K562 (cell line): ENCODE data around the gene PROM2. TPM values are rescaled to one million over a fixed set of nuclear protein-coding genes. Genes with fewer than 3 reads are reported as not detected.

Source experiments
- ATAC-seq: fragments of 200-7000 bp; cut with Tn5 transposase; 3 replicates; pipeline ENCODE4 v1.9.1; 2020; ENCODE audit warnings: moderate library complexity
- BruUV-seq: library from RNA; stranded (reverse); fragments of 400-500 nt; replicated peaks from 2 replicates; lab custom pipeline; 2021; lab: Mats Ljungman, UMichigan
- CTCF ChIA-PET: fragments of 300-600 bp; formaldehyde crosslinking; extraction: SDS; loops from one replicate; lab custom pipeline; 2021; ENCODE audit warnings: low intra/inter-chr PET ratio; lab: Yijun Ruan, JAX
- POLR2A ChIA-PET: fragments of 300-600, 350-650 bp; sonication (Branson Sonifier 250); formaldehyde crosslinking; extraction: SDS; loops from one replicate; lab custom pipeline; 2021; ENCODE audit warnings: antibody characterized with exemption, inconsistent platforms; lab: Yijun Ruan, JAX
- DNase-seq, 4 experiments: peaks; one replicate each; pipeline versions ENCODE4 v3.0.0 to v3.0.0-alpha.2; 2011 to 2018; ENCODE audit warnings: low spot score in 3 of 4, mixed read lengths in 3 of 4; ENCODE audit errors: extremely low read depth in 1 of 4
- FAIRE-seq: peaks from 2 replicates; lab custom pipeline; 2011; peaks lifted over from hg19 to GRCh38; lab: Jason Lieb, UNC
- H2AFZ ChIP-seq: 2 replicates; pipeline ENCODE4 v1.6.0; 2011; ENCODE audit warnings: low read depth, low read length, control low read depth, inconsistent platforms
- H3K27ac ChIP-seq: fragments of 200-600 bp; 3 replicates; pipeline ENCODE4 v1.8.0; 2011; ENCODE audit warnings: low read depth, mild to moderate bottlenecking, control low read depth, inconsistent platforms, low read length, moderate library complexity, mixed read lengths; ENCODE audit errors: extremely low read depth
- H3K27me3 ChIP-seq, 2 experiments: fragments of 300-600 bp in 1 of 2; 2 replicates in 1 of 2; 3 replicates in 1 of 2; pipeline versions ENCODE4 v1.6.0 to v1.8.0; 2011; ENCODE audit warnings: inconsistent platforms in 2 of 2, low read length in 2 of 2, mild to moderate bottlenecking in 1 of 2, mixed read lengths in 1 of 2, moderate library complexity in 1 of 2; ENCODE audit not compliant: control insufficient read depth in 2 of 2, insufficient read depth in 2 of 2
- H3K36me3 ChIP-seq: fragments of 300-600 bp; 3 replicates; pipeline ENCODE4 v1.8.0; 2011; ENCODE audit warnings: mild to moderate bottlenecking, low read length, inconsistent platforms; ENCODE audit not compliant: control insufficient read depth, insufficient read depth
- H3K4me1 ChIP-seq, 2 experiments: fragments of 200-600 bp in 1 of 2; replicated peaks in 1 of 2; 2 replicates in 1 of 2; 3 replicates in 1 of 2; pipeline versions ENCODE4 v1.5.1 to v1.8.0; 2011; ENCODE audit warnings: inconsistent platforms in 2 of 2, low read length in 2 of 2, mild to moderate bottlenecking in 1 of 2, mixed read lengths in 1 of 2, moderate library complexity in 1 of 2; ENCODE audit not compliant: control insufficient read depth in 2 of 2, insufficient read depth in 2 of 2
- H3K4me2 ChIP-seq: 2 replicates; pipeline ENCODE4 v1.6.1; 2011; ENCODE audit warnings: low read length, control low read depth, inconsistent platforms, mixed read lengths; ENCODE audit not compliant: insufficient read depth
- H3K4me3 ChIP-seq: fragments of 200-600 bp; sonication (generic), shearing (Covaris generic); 2 replicates; pipeline ENCODE4 v1.5.1; 2016; ENCODE audit warnings: control low read depth, inconsistent platforms
- H3K79me2 ChIP-seq: fragments of 200-600 bp; 3 replicates; pipeline ENCODE4 v1.8.0; 2011; ENCODE audit warnings: low read length, inconsistent platforms; ENCODE audit not compliant: control insufficient read depth, insufficient read depth
- H3K9ac ChIP-seq, 2 experiments: 2 replicates each; pipeline versions ENCODE4 v1.6.0 to v1.6.1; 2011; ENCODE audit warnings: low read depth in 2 of 2, low read length in 2 of 2, control low read depth in 1 of 2, inconsistent platforms in 1 of 2, mild to moderate bottlenecking in 1 of 2, mixed read lengths in 1 of 2; ENCODE audit not compliant: insufficient read depth in 1 of 2
- H3K9me1 ChIP-seq: one replicate; pipeline ENCODE4 v1.6.0; 2011; ENCODE audit warnings: inconsistent platforms, mild to moderate bottlenecking, low read length, moderate library complexity; ENCODE audit not compliant: control insufficient read depth, insufficient read depth
- H3K9me3 ChIP-seq: replicated peaks from 2 replicates; pipeline ENCODE4 v1.5.1; 2011; ENCODE audit warnings: low read depth, low read length, inconsistent platforms; ENCODE audit not compliant: control insufficient read depth, insufficient read depth
- H4K20me1 ChIP-seq: replicated peaks from 2 replicates; pipeline ENCODE4 v1.6.1; 2011; ENCODE audit warnings: low read length, inconsistent platforms, mixed read lengths; ENCODE audit not compliant: control insufficient read depth, insufficient read depth
- COPS2 ChIP-seq: fragments of 450-650 bp; conservative IDR thresholded peaks from 2 replicates; pipeline ENCODE4 v1.6.1; 2016; ENCODE audit warnings: mild to moderate bottlenecking, moderate library complexity
- CREB3 ChIP-seq: fragments of 450-650 bp; conservative IDR thresholded peaks from 2 replicates; pipeline ENCODE4 v1.6.1; 2016; ENCODE audit warnings: missing genetic modification characterization, low read depth, mild to moderate bottlenecking, missing compliant biosample characterization, moderate library complexity
- CSDE1 ChIP-seq, 2 experiments: fragments of 450-650 bp; IDR thresholded peaks; 2 replicates each; pipeline ENCODE4 v1.6.1; 2016; ENCODE audit warnings: mild to moderate bottlenecking in 1 of 2
- KLF13 ChIP-seq: fragments of 450-650 bp; IDR thresholded peaks from 2 replicates; pipeline ENCODE4 v1.6.1; 2016; ENCODE audit warnings: missing genetic modification characterization, low read depth, mild to moderate bottlenecking, missing compliant biosample characterization, moderate library complexity, borderline replicate concordance
- MYNN ChIP-seq, 2 experiments: sonication (generic); formaldehyde crosslinking in 1 of 2; IDR thresholded peaks; 2 replicates each; pipeline versions ENCODE4 v1.5.0 to v1.6.1; 2016 to 2020; ENCODE audit warnings: antibody characterized with exemption in 1 of 2, missing genetic modification reagents in 1 of 2
- NFE2 ChIP-seq: IDR thresholded peaks from 2 replicates; pipeline ENCODE4 v1.6.1; 2014; ENCODE audit warnings: antibody characterized with exemption, low read depth
- YY1 ChIP-seq, 3 experiments: IDR thresholded peaks; 2 replicates each; pipeline ENCODE4 v1.6.1; 2011; ENCODE audit warnings: low read length in 2 of 3, mild to moderate bottlenecking in 2 of 3, moderate library complexity in 2 of 3, borderline replicate concordance in 1 of 3, control low read depth in 1 of 3, low read depth in 1 of 3; ENCODE audit not compliant: insufficient read depth in 3 of 3, insufficient replicate concordance in 2 of 3, control insufficient read depth in 1 of 3, insufficient read length in 1 of 3; ENCODE audit errors: extremely low read depth in 1 of 3
- ZBTB7A ChIP-seq: IDR thresholded peaks from 2 replicates; pipeline ENCODE4 v1.6.1; 2011; ENCODE audit warnings: low read depth, mild to moderate bottlenecking, low read length, moderate library complexity, borderline replicate concordance; ENCODE audit not compliant: control insufficient read depth
- ZBTB8A ChIP-seq: fragments of 450-650 bp; IDR thresholded peaks from 2 replicates; pipeline ENCODE4 v1.6.1; 2018; ENCODE audit warnings: mild to moderate bottlenecking, moderate library complexity; ENCODE audit not compliant: partially characterized antibody
- ZNF239 ChIP-seq: fragments of 250-450 bp; sonication (Bioruptor Pico); IDR thresholded peaks from 2 replicates; pipeline ENCODE4 v1.4.0; 2020; ENCODE audit warnings: mild to moderate bottlenecking
- ZNF449 ChIP-seq: fragments of 250-450 bp; sonication (Bioruptor Pico); IDR thresholded peaks from 2 replicates; pipeline ENCODE4 v1.8.0; 2022; ENCODE audit warnings: moderate library complexity, mild to moderate bottlenecking, inconsistent platforms
- WGBS: fragments of 100-300 bp; shearing (Covaris generic); methylation state at CpG from one replicate; pipeline ENCODE4 v1.1.6; 2016; ENCODE audit warnings: low coverage, mixed read lengths; ENCODE audit not compliant: insufficient coverage; ENCODE audit errors: missing lambda C conversion rate; 5-methylcytosine and 5-hydroxymethylcytosine counted together
- in situ Hi-C: fragments of 300-500 bp; cut with MboI; formaldehyde crosslinking; loops from 4 replicates; pipeline ENCODE4 v1.15.0; 2018; ENCODE audit warnings: inconsistent platforms, mixed read lengths
- intact Hi-C: fragments of 100-400 bp; cut with micrococcal nuclease; formaldehyde crosslinking; loops from 2 replicates; pipeline ENCODE4 v1.14.2; 2022
- polyA plus RNA-seq, 8 experiments: library from polyadenylated mRNA; depleted of rRNA in 4 of 8; stranded (reverse) in 5 of 8; unstranded in 3 of 8; fragments of >200 nt; fragmentation: Nextera tagmentation in 2 of 8; fragmentation: Illumina TruSeq in 1 of 8; extraction: Ambion mirVana in 2 of 8; extraction: Trizol in 1 of 8; gene quantifications; 2 replicates each; pipeline versions ENCODE4 v1.2.1 to v1.2.3, GENCODE V29; 2011 to 2014; ENCODE audit warnings: inconsistent platforms in 1 of 8, missing spikeins in 1 of 8
- total RNA-seq, 7 experiments: library from RNA; depleted of rRNA in 6 of 7; stranded (reverse); fragments of >200 nt in 6 of 7; fragmentation: Illumina TruSeq in 2 of 7; extraction: Trizol in 2 of 7; gene quantifications; 2 replicates each; pipeline versions ENCODE4 v1.2.1 to v1.2.3, GENCODE V29; 2011 to 2021; ENCODE audit warnings: low replicate concordance in 1 of 7

The PROM2 gene
- total and polyA plus RNA-seq, 9 of the 15 experiments (the other 6 are each of a cell fraction or from before 2014, with no cell fraction given) = not detected

GRCh38 chr2:95337829-95338228 lies 63.6 kb downstream of the PROM2 start:
- Histone ChIP-seq H3K9me1 (peaks cover 4% of the 10 kb centered on the region), H3K9me3 (no peaks in the 10 kb centered on the region), H3K9ac (no peak overlapping the region), H3K79me2 (no peaks in the 10 kb centered on the region), H3K27me3 (peaks cover 14 to 57% of the 10 kb centered on the region in 2 experiments), H2AFZ (no peak overlapping the region), H3K4me1 (no peaks in the 10 kb centered on the region), H3K4me3 (no peak overlapping the region), H3K4me2 (no peak overlapping the region), H3K27ac (no peak overlapping the region), H3K36me3 (no peaks in the 10 kb centered on the region), H4K20me1 (peaks cover 4% of the 10 kb centered on the region)
- FAIRE-seq = no peak
- no peak for ATAC-seq
- no peak for DNase-seq
- no TSS peak for BruUV-seq
- intact Hi-C loops (no loop called here), in situ Hi-C loops (no loop called here)
- TF ChIP-seq ZBTB8A (no peak), KLF13 (tag) (no peak), CREB3 (tag) (no peak), NFE2 (no peak), ZNF239 (CRISPR knock-in tag) (no peak), ZNF449 (CRISPR knock-in tag) (no peak), ZBTB7A (no peak), CSDE1 (IDR thresholded peaks at IDR 0.05) (no peak), YY1 (IDR thresholded peaks at IDR 0.05; ENCODE audit: borderline replicate concordance in 1 of 3, control insufficient read depth in 1 of 3, extremely low read depth in 1 of 3, insufficient read depth in 3 of 3, insufficient read length in 1 of 3, insufficient replicate concordance in 2 of 3, low read depth in 1 of 3, low read length in 2 of 3) (no peak), MYNN (IDR thresholded peaks at IDR 0.05) (no peak), MYNN (CRISPR knock-in tag; IDR thresholded peaks at IDR 0.05) (no peak), COPS2 (no peak)
- ChIA-PET POLR2A (no interaction called here), CTCF (no interaction called here)
- WGBS = 0% methylated on average over 6 of the region's 7 CpGs

Other genes starting within 250 kb of the PROM2 start
Only the 7 nearest of the 8 such genes appear.
- gene MRPS5, start 152.6 kb upstream of the PROM2 start, total RNA-seq (2014; rRNA removed) = 147 and 148 TPM in 2 replicates
- gene MRPS5, start 152.6 kb upstream of the PROM2 start, total RNA-seq (2014; rRNA removed; fragmentation: Illumina TruSeq; extraction: Trizol) = 110 and 115 TPM in 2 replicates
- 121 and 129 TPM in 2 replicates for gene MRPS5, start 152.6 kb upstream of the PROM2 start, total RNA-seq (2015; rRNA removed; fragmentation: Illumina TruSeq; extraction: Trizol)
- gene MRPS5, start 152.6 kb upstream of the PROM2 start, total RNA-seq (2021) = 90.7 and 92.1 TPM in 2 replicates
- gene MRPS5, start 152.6 kb upstream of the PROM2 start, polyA plus RNA-seq (2011; rRNA removed) = 87.7 and 115 TPM in 2 replicates
- 113 and 150 TPM in 2 replicates for gene MRPS5, start 152.6 kb upstream of the PROM2 start, polyA plus RNA-seq (2014; fragmentation: Illumina TruSeq; extraction: Trizol)
- 100 to 1,000 TPM in 1 of 2 experiments, 10 to 100 TPM in 1; 85.0 to 118 TPM for gene MRPS5, start 152.6 kb upstream of the PROM2 start, polyA plus RNA-seq (2014; fragmentation: Nextera tagmentation; extraction: Ambion mirVana)
- 162 and 170 TPM in 2 replicates for gene MRPS5, start 152.6 kb upstream of the PROM2 start, polyA plus RNA-seq (2014; rRNA removed)
- 7.5 and 8.7 TPM in 2 replicates for gene ZNF514, start 114.6 kb upstream of the PROM2 start, total RNA-seq (2014; rRNA removed)
- 11.2 and 11.9 TPM in 2 replicates for gene ZNF514, start 114.6 kb upstream of the PROM2 start, total RNA-seq (2014; rRNA removed; fragmentation: Illumina TruSeq; extraction: Trizol)
- 11.2 and 11.4 TPM in 2 replicates for gene ZNF514, start 114.6 kb upstream of the PROM2 start, total RNA-seq (2015; rRNA removed; fragmentation: Illumina TruSeq; extraction: Trizol)
- 13.8 and 15.5 TPM in 2 replicates for gene ZNF514, start 114.6 kb upstream of the PROM2 start, total RNA-seq (2021)
- 17.7 and 21.9 TPM in 2 replicates for gene ZNF514, start 114.6 kb upstream of the PROM2 start, polyA plus RNA-seq (2011; rRNA removed)
- gene ZNF514, start 114.6 kb upstream of the PROM2 start, polyA plus RNA-seq (2014; fragmentation: Illumina TruSeq; extraction: Trizol) = 11.2 and 11.7 TPM in 2 replicates
- 10 to 100 TPM; 10.0 to 11.0 TPM for gene ZNF514, start 114.6 kb upstream of the PROM2 start, polyA plus RNA-seq (2014; fragmentation: Nextera tagmentation; extraction: Ambion mirVana)
- gene ZNF514, start 114.6 kb upstream of the PROM2 start, polyA plus RNA-seq (2014; rRNA removed) = 13.0 and 14.7 TPM in 2 replicates
- gene ZNF2, start 108.6 kb upstream of the PROM2 start, total RNA-seq (2014; rRNA removed) = 2.3 and 2.9 TPM in 2 replicates
- gene ZNF2, start 108.6 kb upstream of the PROM2 start, total RNA-seq (2014; rRNA removed; fragmentation: Illumina TruSeq; extraction: Trizol) = 3.2 and 3.9 TPM in 2 replicates
- gene ZNF2, start 108.6 kb upstream of the PROM2 start, total RNA-seq (2015; rRNA removed; fragmentation: Illumina TruSeq; extraction: Trizol) = 3.4 and 4.5 TPM in 2 replicates
- gene ZNF2, start 108.6 kb upstream of the PROM2 start, total RNA-seq (2021) = 2.2 and 2.5 TPM in 2 replicates
- 3.6 and 3.9 TPM in 2 replicates for gene ZNF2, start 108.6 kb upstream of the PROM2 start, polyA plus RNA-seq (2011; rRNA removed)
- 2.8 and 3.4 TPM in 2 replicates for gene ZNF2, start 108.6 kb upstream of the PROM2 start, polyA plus RNA-seq (2014; fragmentation: Illumina TruSeq; extraction: Trizol)
- 1 to 10 TPM; 3.3 to 4.2 TPM for gene ZNF2, start 108.6 kb upstream of the PROM2 start, polyA plus RNA-seq (2014; fragmentation: Nextera tagmentation; extraction: Ambion mirVana)
- 1.6 and 2.0 TPM in 2 replicates for gene ZNF2, start 108.6 kb upstream of the PROM2 start, polyA plus RNA-seq (2014; rRNA removed)
- gene ZNF892, start 66.9 kb upstream of the PROM2 start, total RNA-seq (2014; rRNA removed) = 0.08 TPM in 1 of 2 replicates, not detected in the other
- gene ZNF892, start 66.9 kb upstream of the PROM2 start, total RNA-seq (2014; rRNA removed; fragmentation: Illumina TruSeq; extraction: Trizol) = 0.07 and 0.10 TPM in 2 replicates
- not detected in 2 replicates for gene ZNF892, start 66.9 kb upstream of the PROM2 start, total RNA-seq (2015; rRNA removed; fragmentation: Illumina TruSeq; extraction: Trizol)
- 0.13 and 0.29 TPM in 2 replicates for gene ZNF892, start 66.9 kb upstream of the PROM2 start, total RNA-seq (2021)
- gene ZNF892, start 66.9 kb upstream of the PROM2 start, polyA plus RNA-seq (2011; rRNA removed) = not detected in 2 replicates
- not detected in 2 replicates for gene ZNF892, start 66.9 kb upstream of the PROM2 start, polyA plus RNA-seq (2014; fragmentation: Illumina TruSeq; extraction: Trizol)
- not detected for gene ZNF892, start 66.9 kb upstream of the PROM2 start, polyA plus RNA-seq (2014; fragmentation: Nextera tagmentation; extraction: Ambion mirVana)
- gene ZNF892, start 66.9 kb upstream of the PROM2 start, polyA plus RNA-seq (2014; rRNA removed) = 0.09 TPM in 1 of 2 replicates, not detected in the other
- not detected in 2 replicates for gene KCNIP3, start 22.9 kb downstream of the PROM2 start, total RNA-seq (2014; rRNA removed)
- not detected in 2 replicates for gene KCNIP3, start 22.9 kb downstream of the PROM2 start, total RNA-seq (2014; rRNA removed; fragmentation: Illumina TruSeq; extraction: Trizol)
- not detected in 2 replicates for gene KCNIP3, start 22.9 kb downstream of the PROM2 start, total RNA-seq (2015; rRNA removed; fragmentation: Illumina TruSeq; extraction: Trizol)
- gene KCNIP3, start 22.9 kb downstream of the PROM2 start, total RNA-seq (2021) = 0.04 TPM in 1 of 2 replicates, not detected in the other
- gene KCNIP3, start 22.9 kb downstream of the PROM2 start, polyA plus RNA-seq (2011; rRNA removed) = not detected in 2 replicates
- not detected in 2 replicates for gene KCNIP3, start 22.9 kb downstream of the PROM2 start, polyA plus RNA-seq (2014; fragmentation: Illumina TruSeq; extraction: Trizol)
- not detected for gene KCNIP3, start 22.9 kb downstream of the PROM2 start, polyA plus RNA-seq (2014; fragmentation: Nextera tagmentation; extraction: Ambion mirVana)
- not detected in 2 replicates for gene KCNIP3, start 22.9 kb downstream of the PROM2 start, polyA plus RNA-seq (2014; rRNA removed)
- 31.8 and 40.7 TPM in 2 replicates for gene FAHD2A, start 128.3 kb downstream of the PROM2 start, total RNA-seq (2014; rRNA removed)
- 22.4 and 30.3 TPM in 2 replicates for gene FAHD2A, start 128.3 kb downstream of the PROM2 start, total RNA-seq (2014; rRNA removed; fragmentation: Illumina TruSeq; extraction: Trizol)
- gene FAHD2A, start 128.3 kb downstream of the PROM2 start, total RNA-seq (2015; rRNA removed; fragmentation: Illumina TruSeq; extraction: Trizol) = 28.4 and 29.2 TPM in 2 replicates
- 36.6 and 37.5 TPM in 2 replicates for gene FAHD2A, start 128.3 kb downstream of the PROM2 start, total RNA-seq (2021)
- 41.0 and 53.4 TPM in 2 replicates for gene FAHD2A, start 128.3 kb downstream of the PROM2 start, polyA plus RNA-seq (2011; rRNA removed)
- gene FAHD2A, start 128.3 kb downstream of the PROM2 start, polyA plus RNA-seq (2014; fragmentation: Illumina TruSeq; extraction: Trizol) = 34.8 and 35.9 TPM in 2 replicates
- 10 to 100 TPM; 13.8 to 21.0 TPM for gene FAHD2A, start 128.3 kb downstream of the PROM2 start, polyA plus RNA-seq (2014; fragmentation: Nextera tagmentation; extraction: Ambion mirVana)
- gene FAHD2A, start 128.3 kb downstream of the PROM2 start, polyA plus RNA-seq (2014; rRNA removed) = 30.4 and 38.3 TPM in 2 replicates
- not detected in 2 replicates for gene TRIM43B, start 210.3 kb downstream of the PROM2 start, total RNA-seq (2014; rRNA removed)
- gene TRIM43B, start 210.3 kb downstream of the PROM2 start, total RNA-seq (2014; rRNA removed; fragmentation: Illumina TruSeq; extraction: Trizol) = not detected in 2 replicates
- gene TRIM43B, start 210.3 kb downstream of the PROM2 start, total RNA-seq (2015; rRNA removed; fragmentation: Illumina TruSeq; extraction: Trizol) = not detected in 2 replicates
- gene TRIM43B, start 210.3 kb downstream of the PROM2 start, total RNA-seq (2021) = not detected in 2 replicates
- gene TRIM43B, start 210.3 kb downstream of the PROM2 start, polyA plus RNA-seq (2011; rRNA removed) = not detected in 2 replicates
- gene TRIM43B, start 210.3 kb downstream of the PROM2 start, polyA plus RNA-seq (2014; fragmentation: Illumina TruSeq; extraction: Trizol) = not detected in 2 replicates
- gene TRIM43B, start 210.3 kb downstream of the PROM2 start, polyA plus RNA-seq (2014; fragmentation: Nextera tagmentation; extraction: Ambion mirVana) = not detected
- not detected in 2 replicates for gene TRIM43B, start 210.3 kb downstream of the PROM2 start, polyA plus RNA-seq (2014; rRNA removed)